GM06990 (cell line): Measurements from ENCODE around the gene SNAPC2.

Experiments
- DNase-seq: peaks from one replicate; pipeline ENCODE4 v3.0.0-alpha.2; 2011; ENCODE audit not compliant: insufficient read length; ENCODE audit errors: extremely low read depth
- H3K27me3 ChIP-seq: replicated peaks from 2 replicates; pipeline ENCODE4 v1.6.0; 2011; ENCODE audit warnings: low read length; ENCODE audit not compliant: control insufficient read depth, insufficient read depth
- H3K36me3 ChIP-seq: 2 replicates; pipeline ENCODE4 v1.5.1; 2011; ENCODE audit warnings: low read length; ENCODE audit not compliant: control insufficient read depth, insufficient read depth
- H3K4me3 ChIP-seq: replicated peaks from 2 replicates; pipeline ENCODE4 v1.5.1; 2011; ENCODE audit warnings: low read depth, mild to moderate bottlenecking, control low read depth, low read length
- CTCF ChIP-seq: IDR thresholded peaks from 2 replicates; pipeline ENCODE4 v1.5.1; 2011; ENCODE audit warnings: low read length, control low read depth, mild to moderate bottlenecking, inconsistent platforms; ENCODE audit not compliant: insufficient read depth, poor library complexity, severe bottlenecking

Gene SNAPC2

DNA sequence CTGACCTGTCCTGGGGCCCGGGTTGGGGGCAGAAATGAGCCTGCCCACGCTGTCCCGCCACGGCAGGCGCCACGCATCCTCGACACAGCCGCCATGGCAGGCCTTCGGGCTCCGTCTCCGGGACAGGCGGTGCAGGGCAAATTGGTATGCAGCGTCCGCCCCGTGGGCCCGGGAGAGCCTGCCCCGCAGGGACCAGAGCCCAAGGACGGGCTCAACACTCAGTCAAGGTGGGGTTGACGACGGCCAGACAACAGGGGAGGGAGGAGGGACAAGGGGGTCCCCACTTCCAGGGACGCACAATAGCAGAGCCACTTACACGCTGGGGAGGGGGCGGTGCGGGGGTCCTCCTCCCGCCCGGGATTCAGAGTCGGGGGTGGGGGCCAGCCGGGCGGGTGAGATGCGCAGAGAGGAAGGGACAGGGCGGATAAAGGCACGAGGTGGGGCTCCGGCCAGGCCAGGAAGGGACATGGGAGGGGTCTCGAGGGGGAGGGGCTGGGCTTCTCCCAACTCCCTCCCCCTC lies 4.6 kb downstream of the SNAPC2 start:
- TF ChIP-seq CTCF, result no peak
- Histone ChIP-seq H3K36me3 (peaks cover 7% of the 10 kb centered on the region), H3K4me3 (no peak overlapping the region), H3K27me3 (no peaks in the 10 kb centered on the region)
- DNase-seq, result peak; percentile 18

DNA sequence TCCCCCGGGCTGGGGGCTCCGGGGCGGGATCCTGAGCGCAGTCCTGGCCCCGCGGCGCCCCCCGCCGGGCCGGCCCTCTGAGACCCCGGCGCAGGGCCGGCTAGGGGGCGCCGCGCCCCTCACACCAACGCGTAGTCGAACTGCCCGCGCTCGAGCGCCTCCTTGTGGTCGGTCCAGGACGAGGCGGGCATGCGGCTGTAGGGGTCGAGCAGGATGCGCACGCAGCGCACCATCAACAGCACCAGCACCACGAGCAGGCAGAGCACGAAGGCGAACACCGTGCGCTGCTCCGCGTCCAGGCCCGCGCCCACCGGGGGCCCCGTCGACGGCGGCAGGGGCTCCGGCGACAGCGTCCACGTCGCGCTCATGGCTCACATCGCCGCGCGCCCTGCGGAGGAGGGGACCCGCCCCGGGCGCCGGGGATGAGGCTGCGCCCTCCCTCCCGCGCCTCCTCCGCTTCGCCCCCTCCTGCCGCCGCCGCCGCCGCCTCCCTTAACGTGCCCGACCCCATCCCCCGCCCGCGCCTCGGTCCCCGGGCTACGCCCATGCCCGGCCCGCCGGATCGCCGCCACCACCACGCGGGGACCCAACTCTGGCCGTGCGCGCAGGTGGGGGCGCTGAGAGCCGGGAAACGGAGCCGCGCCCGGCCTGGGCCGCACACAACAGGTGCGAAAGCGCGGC lies 5.2 kb downstream of the SNAPC2 start:
- Histone ChIP-seq H3K36me3 (peaks cover 7% of the 10 kb centered on the region), H3K4me3 (no peak overlapping the region; the same call in 1 of the 2 replicates), H3K27me3 (no peaks in the 10 kb centered on the region)
- peak; percentile 88 for TF ChIP-seq CTCF
- peak; percentile 78 for DNase-seq

DNA sequence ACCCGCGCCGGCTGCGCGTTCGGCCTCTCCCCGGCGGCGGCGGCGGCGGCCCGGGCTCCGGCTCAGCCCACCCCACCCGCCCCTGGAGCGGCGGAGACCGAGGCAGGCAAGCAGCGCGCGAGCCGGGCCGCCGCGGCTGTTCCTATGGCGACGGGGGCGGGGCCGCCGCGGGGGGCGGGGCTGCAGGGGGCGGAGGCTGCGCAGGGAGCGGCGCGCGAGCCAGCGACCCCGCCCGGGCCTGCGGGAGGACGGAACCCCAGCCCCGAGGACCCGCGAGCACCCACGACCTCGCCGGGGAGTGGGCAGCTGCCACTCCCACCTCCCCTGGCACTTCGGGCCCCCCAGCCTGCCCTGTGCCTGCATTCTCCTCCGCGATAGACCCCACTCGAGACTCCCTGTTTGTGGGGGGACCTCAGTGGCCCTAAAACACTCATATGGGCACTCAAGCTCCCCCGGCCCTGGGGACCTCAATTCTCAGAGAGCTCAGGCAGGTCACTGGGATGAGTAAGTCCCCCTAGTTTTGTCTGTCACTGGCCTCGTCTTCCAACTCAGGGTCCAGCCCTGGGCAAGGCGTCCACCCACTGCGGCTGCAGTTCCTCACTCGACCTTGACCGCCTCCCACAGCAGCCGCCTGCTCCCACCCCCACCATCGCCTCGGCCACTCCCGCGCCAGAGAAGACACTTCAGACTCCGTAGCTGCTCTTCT lies 6.0 kb downstream of the SNAPC2 start, which contains the start of gene CTXN1:
Gene CTXN1 (minus strand): TSS at position 115 of the 706 bp plus-strand sequence. CDS start 597 bp downstream, outside the sequence.
- DNase-seq, result peak; percentile 56
- TF ChIP-seq CTCF, result no peak
- H3K36me3 ChIP-seq, result peaks cover 7% of the 10 kb centered on the region
- no peaks in the 10 kb centered on the region for H3K27me3 ChIP-seq
- H3K4me3 ChIP-seq, result peak within 1 kb of the TSS; percentile 45

DNA sequence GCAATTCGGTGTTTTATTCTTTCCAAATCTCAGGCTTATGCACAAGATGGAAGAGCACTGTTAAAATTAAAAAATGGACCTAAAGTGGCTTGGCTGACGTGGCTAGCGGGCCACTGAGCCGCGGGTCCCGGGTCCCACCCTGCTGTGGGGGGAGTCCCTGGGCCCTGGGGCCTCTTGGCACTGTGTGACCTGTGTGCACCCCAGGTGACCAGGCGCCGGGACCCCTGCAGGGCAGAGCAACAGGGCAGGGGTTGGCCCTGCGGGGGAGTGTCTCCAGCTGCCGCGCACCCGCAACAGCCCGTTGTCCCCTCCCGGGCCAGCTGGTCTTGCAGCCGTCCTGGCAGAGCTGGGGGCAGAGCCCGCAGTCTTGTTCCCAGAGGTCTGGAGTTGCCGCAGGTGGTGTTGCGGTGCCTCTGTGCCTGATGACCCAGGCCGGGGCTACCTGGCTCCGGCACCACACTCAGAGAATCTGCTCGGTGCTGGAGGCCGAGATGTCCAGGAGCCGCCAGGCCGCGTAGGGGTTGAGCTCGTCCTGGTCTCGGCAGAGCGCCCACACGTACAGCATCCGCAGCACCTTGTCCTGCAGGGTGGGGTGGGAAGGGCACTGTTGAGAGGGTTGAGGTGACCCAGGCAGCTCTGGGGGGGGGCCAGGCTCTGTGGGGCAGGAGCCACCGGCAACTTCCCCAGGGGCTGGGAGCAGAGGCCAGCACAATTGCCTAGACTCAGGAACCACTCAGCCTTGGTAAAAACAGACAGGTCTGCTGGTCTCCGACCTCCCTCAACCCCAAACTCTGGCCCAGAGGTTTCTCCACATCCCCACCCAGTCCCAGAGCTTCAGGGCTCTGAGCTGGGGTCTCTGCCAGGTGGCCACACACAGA lies 6.8 kb downstream of the SNAPC2 start:
- H3K4me3 ChIP-seq, result no peak overlapping the region
- TF ChIP-seq CTCF, result no peak
- H3K36me3 ChIP-seq, result peaks cover 7% of the 10 kb centered on the region
- no peaks in the 10 kb centered on the region for H3K27me3 ChIP-seq
- DNase-seq, result peak; percentile 31

DNA sequence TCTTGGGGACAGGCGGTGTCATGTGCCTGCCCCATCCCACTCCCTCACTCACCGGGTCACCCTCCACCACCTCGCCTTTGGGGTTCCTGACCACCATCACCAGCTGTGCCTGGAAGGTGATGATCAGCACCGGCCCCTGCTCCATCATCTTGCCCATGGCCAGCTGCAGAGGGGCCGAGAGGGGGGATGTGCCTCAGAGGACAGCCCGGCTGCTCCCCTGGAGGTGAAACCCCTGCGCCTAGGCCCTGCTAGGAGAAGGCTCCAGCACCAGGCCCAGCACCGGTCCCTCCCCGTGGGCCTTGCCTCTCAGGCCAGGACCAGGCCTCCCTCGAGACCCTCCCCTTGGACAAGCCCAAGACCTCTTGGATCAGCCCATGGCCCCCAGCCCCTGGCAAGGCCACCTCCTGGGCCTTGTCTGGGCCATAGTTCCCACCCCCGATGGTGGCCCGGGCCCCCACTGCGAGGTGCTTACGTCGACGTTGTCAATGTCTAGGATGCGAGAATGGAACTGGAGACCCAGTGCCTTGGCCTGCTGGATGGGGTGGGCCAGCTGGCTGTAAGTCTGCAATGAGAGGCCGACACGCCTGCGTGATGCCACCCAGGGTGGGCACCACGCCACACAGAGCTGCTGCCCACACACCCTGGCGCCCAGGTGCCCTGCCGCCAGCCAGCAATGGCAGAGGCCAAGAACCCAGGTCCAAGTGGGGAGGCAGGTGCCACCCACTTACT lies 7.6 kb downstream of the SNAPC2 start:
- peak; percentile 14 for DNase-seq
- no peaks in the 10 kb centered on the region for H3K27me3 ChIP-seq
- H3K4me3 ChIP-seq, result no peak overlapping the region
- H3K36me3 ChIP-seq, result peaks cover 10% of the 10 kb centered on the region
- no peak for TF ChIP-seq CTCF
